HG02678 (cell line): ENCODE measurements around the gene SUMO3.

Experiments
- ATAC-seq: cut with Tn5 transposase; IDR thresholded peaks from one replicate; pipeline ENCODE4 v1.9.1; 2021; ENCODE audit warnings: mild to moderate bottlenecking, moderate library complexity; ENCODE audit not compliant: unreplicated experiment

Gene SUMO3

GRCh38 chr21:44804762-44805161 lies 13.1 kb downstream of the SUMO3 start:
- ATAC-seq: no peak

DNA sequence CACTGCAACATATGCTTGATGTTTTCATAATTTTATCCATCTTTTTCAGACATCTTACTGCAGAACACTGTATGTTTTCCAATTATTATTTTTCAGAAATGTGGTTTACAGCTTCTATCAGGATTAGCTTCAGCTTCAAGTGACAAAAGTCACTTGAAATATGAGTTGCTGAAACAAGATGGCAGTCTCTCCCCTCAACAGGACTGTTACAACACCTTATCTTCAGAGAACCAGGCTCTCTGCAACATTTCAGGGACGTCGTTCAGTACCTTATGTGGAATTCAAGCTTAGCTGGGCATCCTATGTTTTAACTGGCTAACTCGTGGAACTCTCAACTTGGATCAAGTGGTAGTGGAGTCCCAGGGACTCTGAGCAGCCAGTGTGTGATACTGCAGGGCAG lies 14.2 kb downstream of the SUMO3 start:
- no peak for ATAC-seq

GRCh38 chr21:44802396-44803153 lies 15.3 kb downstream of the SUMO3 start:
- ATAC-seq: peak; percentile 9

DNA sequence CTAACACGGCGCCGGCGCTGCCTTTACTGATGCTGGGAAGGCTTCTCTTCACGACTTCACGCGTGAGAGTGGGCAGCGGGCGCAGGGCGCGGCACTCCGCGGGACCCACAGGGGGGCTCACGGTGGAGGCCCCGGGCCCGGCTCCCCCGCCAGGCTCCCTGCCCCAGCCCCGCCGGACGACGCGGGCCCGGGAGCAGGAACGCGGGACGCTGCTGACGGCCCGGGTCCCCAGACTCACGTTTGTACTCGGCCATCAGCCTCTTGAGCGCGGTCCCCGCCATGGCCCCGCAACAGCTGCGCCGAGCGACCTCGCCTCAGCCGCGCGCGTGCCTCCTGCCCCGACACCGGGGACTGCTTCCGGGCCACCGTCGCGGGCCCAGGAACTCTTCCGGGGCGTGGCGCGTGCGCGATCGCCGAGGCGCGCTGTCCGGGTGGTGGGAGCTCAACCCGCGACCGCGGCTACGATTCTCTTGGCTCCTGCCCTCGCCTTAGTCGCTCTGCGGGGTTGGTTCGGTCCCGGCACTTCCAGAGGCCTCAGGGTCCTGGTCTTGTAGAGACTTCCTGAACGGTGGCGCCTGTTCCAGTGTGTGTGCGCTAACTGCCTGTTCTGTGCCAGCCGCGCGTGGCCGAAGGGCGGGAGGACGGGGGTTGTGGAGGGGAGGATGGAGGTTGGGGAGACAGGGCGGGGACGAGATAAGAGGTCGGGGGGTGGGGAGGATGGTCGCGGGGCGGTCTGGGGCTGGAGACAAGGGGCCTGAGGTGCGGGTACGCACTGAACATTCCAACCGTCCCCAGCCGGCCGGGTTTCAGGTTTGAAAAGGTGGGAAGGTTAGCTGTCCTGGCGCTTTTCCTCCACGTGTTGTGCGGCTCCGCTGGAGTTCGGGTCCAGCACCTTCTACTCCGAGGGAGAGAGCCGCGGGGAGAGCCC lies 16.1 kb downstream of the SUMO3 start, which contains the start of gene UBE2G2:
UBE2G2 (minus strand) TSS at position 353 of the 928 bp plus-strand sequence; CDS start at position 281, 72 bp downstream.
- peak; percentile 85 for ATAC-seq

DNA sequence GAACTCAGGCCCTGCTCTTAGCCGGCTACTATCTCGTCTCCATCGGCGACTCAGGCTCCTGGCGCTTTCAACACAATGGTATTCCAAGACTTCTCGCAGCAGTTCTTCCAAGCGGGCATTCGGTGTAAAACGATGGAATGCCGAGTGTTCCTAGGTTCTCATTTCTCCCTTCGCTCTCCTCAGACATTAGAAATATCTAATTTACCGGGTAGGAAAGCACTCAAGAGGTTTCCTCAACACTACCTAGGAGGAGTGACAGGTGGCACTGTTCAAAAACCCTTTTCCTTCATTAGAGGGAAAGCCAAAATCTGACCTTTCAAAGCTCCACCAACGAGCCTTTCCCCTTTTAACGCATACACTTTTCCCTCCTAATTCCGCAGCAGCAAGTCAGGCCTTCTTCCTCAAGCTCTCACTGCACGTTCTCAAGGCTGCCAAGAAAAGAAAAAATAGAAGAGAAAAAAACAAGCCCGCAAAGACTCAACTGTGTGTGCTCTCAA lies 16.8 kb downstream of the SUMO3 start:
- peak; percentile 30 for ATAC-seq

GRCh38 chr21:44800103-44800502 lies 17.8 kb downstream of the SUMO3 start:
- ATAC-seq: no peak

DNA sequence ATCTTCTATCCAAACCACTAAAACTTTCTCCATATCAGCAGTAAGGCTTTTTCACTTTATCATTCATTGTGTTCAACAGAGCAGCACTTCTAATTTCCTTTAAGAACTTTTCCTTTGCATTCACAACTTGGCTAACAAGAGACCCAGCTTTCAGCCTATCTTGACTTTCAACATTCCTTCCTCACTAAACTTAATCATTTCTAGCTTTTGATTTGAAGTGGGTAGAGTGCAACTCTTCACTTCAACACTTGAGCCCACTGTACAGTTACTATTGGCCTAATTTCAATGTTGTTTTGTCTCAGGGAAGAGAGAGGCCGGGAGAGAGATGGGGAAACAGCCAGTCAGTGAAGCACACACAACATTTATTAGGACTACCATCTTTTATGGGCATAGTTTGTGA lies 18.2 kb downstream of the SUMO3 start:
- no peak for ATAC-seq

DNA sequence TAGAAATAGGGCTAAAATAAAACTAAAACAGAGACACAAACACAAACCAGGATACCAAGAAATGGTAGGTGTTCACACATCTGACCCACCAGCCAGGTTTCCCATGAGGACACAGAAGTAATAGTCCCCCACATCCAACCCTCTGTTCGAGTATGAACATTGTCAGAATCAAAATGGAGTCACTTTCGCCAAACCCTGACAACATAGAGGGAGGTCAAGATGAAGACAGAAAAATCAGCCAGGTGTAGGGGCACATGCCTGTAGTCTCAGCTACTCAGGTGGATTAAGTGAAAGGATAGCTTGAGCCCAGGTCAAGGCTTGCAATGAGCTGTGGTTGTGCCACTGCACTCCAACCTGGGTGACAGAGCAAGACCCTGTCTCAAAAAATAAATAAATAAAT lies 20.1 kb downstream of the SUMO3 start:
- no peak for ATAC-seq

DNA sequence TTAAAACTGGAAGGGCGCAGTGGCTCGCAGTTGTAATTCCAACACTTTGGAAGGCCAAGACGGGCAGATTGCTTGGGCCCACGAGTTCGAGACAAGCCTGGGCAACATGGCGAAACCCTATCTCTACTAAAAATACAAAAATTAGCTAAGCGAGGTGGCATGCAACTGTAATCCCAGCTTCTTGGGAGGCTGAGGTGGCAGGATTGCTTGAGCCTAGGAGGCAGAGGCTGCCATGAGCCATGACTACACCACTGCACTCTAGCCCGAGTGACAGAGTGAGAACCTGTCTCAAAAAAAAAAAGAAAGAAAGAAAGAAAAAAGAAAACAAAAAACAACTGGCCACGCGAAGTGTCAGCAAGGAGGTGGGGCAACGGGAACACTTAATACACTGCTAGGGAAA lies 22.5 kb downstream of the SUMO3 start:
- ATAC-seq: no peak

DNA sequence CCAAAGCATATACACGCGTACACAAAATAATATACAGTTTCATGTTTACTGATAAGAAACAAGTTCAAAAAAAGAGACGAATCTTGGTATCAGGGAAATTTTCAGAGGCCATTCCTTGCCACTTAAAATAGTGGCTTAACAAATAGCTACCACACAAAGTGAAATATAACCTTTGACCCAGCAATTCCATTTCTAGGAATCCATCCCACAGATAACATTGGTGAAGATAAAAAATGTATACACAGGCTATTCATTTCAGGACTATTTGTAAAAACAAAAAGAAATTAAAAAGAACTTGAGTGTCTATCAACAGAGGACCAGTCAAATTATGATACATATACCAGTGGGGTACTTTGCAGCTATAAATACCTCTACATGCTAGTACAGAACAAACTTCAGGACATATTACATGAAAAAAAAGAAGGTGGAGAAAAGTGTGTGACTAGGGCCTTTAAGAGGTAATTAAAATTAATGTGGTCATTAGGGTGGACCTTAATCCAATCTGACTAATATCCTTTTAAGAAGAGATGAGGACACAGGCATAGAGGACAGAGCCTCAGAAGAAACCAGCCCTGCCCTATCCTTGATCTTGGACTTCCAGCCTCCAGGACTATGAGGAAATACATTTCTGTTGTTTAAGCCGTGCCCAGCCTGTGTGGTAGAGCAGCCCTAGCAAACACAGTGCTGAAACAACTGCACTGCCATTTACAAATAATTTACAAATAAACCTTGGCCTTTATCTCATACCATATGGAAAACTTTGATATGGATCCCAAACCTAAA lies 24.1 kb downstream of the SUMO3 start:
- no peak for ATAC-seq

DNA sequence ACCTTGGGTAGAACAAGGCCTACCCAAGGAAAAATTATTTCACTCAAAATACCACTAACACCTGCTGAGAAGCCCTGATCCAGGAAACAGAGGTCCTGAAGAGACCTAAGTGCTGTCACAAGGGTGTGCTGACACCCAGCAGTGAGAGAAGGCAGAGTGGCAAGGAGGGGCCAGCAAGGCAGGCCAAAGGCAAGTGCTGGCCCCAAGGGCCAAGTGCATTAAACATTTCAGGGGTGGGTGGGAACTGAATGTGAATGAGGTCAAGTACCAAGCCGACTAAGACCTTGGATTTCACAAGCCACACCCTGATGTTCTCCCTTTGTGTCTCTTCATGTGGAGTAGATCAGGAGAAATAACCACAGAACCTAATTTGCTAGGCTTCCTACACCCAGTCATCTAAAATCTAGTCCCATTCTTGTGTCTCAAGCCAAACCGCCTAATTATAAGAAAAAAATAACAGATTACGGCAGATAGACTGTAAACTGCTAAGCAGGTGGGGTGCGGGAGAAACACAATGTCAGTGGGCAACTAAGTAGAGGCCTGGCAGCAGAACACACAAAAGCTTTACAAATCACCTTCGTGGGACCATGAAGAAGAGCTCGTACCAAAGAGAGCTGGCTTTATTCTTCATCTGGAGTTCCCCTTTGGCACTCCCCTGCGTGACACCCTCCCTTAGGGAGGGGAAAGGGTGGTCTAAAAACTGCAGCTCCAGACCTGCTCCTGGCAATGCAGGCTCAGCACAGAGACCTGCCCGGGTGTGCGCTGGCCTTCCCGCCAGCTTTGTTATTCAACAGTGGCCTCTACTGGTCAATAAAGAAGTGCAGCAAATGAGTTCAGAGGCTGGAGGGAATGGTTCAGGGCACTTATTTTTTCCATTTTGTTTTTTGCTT lies 24.9 kb downstream of the SUMO3 start:
- no peak for ATAC-seq

- no peak for ATAC-seq
Observed at GRCh38 chr21:44791993-44792392, 25.9 kb downstream of the SUMO3 start.

DNA sequence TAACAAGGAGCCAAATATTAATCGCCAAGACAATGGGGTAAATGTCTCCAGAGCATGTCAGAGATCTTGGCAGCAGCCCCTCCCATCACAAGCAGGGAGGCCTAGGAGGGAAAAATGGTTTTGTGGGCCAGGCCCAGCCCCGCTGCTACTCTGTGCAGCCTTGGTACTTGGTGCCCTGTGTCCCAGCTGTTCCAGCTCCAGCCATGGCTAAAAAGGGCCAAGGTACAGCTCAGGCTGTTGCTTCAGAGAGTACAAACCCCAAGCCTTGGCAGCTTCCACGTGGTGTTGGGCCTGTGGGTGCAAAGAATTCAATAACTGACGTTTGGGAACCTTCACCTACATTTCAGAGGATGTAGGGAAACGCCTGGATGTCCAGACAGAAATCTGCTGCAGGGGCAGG lies 26.6 kb downstream of the SUMO3 start:
- no peak for ATAC-seq

DNA sequence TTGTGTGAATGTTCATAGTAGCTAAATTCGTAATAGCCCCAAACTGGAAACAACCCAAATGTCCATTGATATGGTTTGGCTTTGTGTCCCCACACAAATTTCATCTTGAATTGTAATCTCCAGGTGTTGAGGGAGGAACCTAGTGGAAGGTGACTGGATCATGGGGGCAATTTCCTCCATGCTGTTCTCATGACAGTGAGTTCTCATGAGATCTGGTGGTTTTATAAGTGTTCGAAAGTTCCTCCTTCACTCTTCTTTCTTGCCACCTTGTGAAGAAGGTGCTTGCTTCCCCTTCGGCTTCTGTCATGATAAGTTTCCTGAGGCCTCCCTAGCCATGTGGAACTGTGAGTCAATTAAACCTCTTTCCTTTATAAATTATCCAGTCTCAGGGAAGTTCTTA lies 27.5 kb downstream of the SUMO3 start:
- no peak for ATAC-seq

DNA sequence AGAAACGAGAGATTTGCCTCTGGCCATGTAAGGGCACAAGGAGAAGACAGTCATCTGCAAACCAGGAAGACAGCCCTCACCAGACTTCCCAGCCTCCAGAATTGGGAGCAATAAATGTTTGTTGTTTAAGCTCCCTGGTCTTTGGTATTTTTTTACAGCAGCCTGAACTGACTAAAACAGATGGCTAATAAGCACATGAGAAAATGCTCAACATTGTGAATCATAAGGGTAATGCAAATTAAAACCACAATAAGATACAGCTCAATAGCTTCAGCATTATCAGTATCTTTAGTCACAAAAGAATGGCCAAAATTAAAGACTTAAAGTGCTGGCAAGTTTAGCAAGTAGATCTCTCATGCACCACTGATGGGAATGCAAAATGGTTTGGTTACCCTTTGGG lies 28.0 kb downstream of the SUMO3 start:
- no peak for ATAC-seq

GRCh38 chr21:44785620-44786335 lies 32.1 kb downstream of the SUMO3 start:
- ATAC-seq: no peak

- ATAC-seq: no peak
Observed at GRCh38 chr21:44784810-44785209, 33.1 kb downstream of the SUMO3 start.

- no peak for ATAC-seq
Observed at GRCh38 chr21:44783020-44783696, 34.7 kb downstream of the SUMO3 start.
